Endothelial cell (in vitro differentiated cells): ENCODE results near the gene MEGF10. TPM values are rescaled to one million over a fixed set of nuclear protein-coding genes. Genes with fewer than 3 reads are reported as not detected.

Source experiments
- DNase-seq: peaks from one replicate; pipeline ENCODE4 v3.0.0; 2021; ENCODE audit warnings: low spot score
- H3K27ac Mint-ChIP-seq: one replicate; pipeline ENCODE4 v1.8.0; 2021; ENCODE audit warnings: mixed read lengths, inconsistent platforms; ENCODE audit not compliant: unreplicated experiment
- H3K27me3 Mint-ChIP-seq: one replicate; pipeline ENCODE4 v1.8.0; 2021; ENCODE audit warnings: mild to moderate bottlenecking, moderate library complexity, mixed read lengths, inconsistent platforms; ENCODE audit not compliant: unreplicated experiment
- H3K36me3 Mint-ChIP-seq: one replicate; pipeline ENCODE4 v1.8.0; 2021; ENCODE audit warnings: mild to moderate bottlenecking, low read depth, mixed read lengths, inconsistent platforms; ENCODE audit not compliant: unreplicated experiment
- H3K4me1 Mint-ChIP-seq: one replicate; pipeline ENCODE4 v1.8.0; 2021; ENCODE audit warnings: mild to moderate bottlenecking, mixed read lengths, inconsistent platforms; ENCODE audit not compliant: unreplicated experiment
- H3K4me3 Mint-ChIP-seq: one replicate; pipeline ENCODE4 v1.8.0; 2021; ENCODE audit warnings: mild to moderate bottlenecking, mixed read lengths, inconsistent platforms; ENCODE audit not compliant: unreplicated experiment
- H3K9me3 Mint-ChIP-seq: one replicate; pipeline ENCODE4 v1.8.0; 2021; ENCODE audit warnings: mixed read lengths, inconsistent platforms; ENCODE audit not compliant: unreplicated experiment
- total RNA-seq: library from RNA; stranded (reverse); fragmentation: NEBNext Ultra II Directional; extraction: Animal tissue kit (Norgen Biotek cat#: 25700); gene quantifications from one replicate; pipeline ENCODE4 v1.2.1, GENCODE V29; 2021; ENCODE audit not compliant: unreplicated experiment
- TF ChIP-seq, protein P1 (sequence below): fragments of 200-600 bp; sonication (generic); IDR thresholded peaks from one replicate; pipeline ENCODE4 v1.5.0; 2021; ENCODE audit warnings: antibody characterized with exemption; ENCODE audit not compliant: unreplicated experiment

MEGF10 gene
- total RNA-seq, 1 donor from 2014 or later, result 5.6 TPM

DNA sequence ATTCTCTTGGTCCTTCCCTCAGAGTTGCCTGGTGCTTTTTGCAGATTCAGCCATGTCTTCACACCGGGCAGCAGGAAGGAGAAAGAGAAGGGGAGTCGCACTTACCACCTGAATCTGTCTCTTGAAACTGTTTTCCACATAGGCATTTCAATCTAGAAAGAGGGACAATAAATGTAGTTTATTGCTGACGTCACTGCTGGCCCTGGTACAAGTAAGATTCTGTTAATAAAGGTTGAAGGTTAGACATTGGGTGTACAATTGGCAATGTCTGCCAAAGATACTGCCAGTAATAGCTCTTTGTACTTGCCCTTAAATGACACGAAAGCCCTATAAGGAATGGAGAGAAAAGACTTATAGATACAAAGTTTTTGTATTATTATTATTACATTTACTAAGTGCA is 72.8 kb downstream of the MEGF10 start:
- Mint-ChIP-seq H3K4me1 (no peaks in the 10 kb centered on the region), H3K27me3 (peaks cover 2% of the 10 kb centered on the region), H3K27ac (no peak overlapping the region), H3K9me3 (no peaks in the 10 kb centered on the region), H3K4me3 (no peak overlapping the region), H3K36me3 (no peaks in the 10 kb centered on the region)
- no peak for DNase-seq
- TF ChIP-seq, protein P1, sequence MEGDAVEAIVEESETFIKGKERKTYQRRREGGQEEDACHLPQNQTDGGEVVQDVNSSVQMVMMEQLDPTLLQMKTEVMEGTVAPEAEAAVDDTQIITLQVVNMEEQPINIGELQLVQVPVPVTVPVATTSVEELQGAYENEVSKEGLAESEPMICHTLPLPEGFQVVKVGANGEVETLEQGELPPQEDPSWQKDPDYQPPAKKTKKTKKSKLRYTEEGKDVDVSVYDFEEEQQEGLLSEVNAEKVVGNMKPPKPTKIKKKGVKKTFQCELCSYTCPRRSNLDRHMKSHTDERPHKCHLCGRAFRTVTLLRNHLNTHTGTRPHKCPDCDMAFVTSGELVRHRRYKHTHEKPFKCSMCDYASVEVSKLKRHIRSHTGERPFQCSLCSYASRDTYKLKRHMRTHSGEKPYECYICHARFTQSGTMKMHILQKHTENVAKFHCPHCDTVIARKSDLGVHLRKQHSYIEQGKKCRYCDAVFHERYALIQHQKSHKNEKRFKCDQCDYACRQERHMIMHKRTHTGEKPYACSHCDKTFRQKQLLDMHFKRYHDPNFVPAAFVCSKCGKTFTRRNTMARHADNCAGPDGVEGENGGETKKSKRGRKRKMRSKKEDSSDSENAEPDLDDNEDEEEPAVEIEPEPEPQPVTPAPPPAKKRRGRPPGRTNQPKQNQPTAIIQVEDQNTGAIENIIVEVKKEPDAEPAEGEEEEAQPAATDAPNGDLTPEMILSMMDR, result no peak

DNA sequence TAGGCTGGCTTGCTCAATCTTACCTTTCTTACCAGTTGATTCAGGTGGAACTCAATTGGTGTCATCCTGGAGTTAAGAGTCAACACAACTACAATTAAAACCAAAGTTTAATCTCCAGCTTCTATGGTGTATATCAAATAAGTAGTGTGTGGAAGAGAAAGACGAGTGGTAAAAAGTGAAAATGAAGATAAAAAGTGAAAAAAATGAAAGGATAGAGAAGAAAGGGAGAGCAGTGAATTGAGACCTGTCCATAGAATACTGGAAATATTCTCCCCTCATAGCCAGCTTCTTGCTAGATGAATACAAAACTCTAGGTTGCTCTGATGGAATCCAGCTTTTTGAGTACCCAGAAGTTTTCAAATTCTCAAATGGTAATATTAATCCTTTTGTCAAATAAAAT is 76.4 kb downstream of the MEGF10 start:
- no peaks in the 10 kb centered on the region for H3K36me3 Mint-ChIP-seq
- DNase-seq, result no peak
- no peaks in the 10 kb centered on the region for H3K9me3 Mint-ChIP-seq
- peaks cover 2% of the 10 kb centered on the region for H3K27me3 Mint-ChIP-seq
- H3K4me1 Mint-ChIP-seq, result peaks cover 4% of the 10 kb centered on the region
- no peak overlapping the region for H3K27ac Mint-ChIP-seq
- TF ChIP-seq, protein P1, result no peak
- no peak overlapping the region for H3K4me3 Mint-ChIP-seq

DNA sequence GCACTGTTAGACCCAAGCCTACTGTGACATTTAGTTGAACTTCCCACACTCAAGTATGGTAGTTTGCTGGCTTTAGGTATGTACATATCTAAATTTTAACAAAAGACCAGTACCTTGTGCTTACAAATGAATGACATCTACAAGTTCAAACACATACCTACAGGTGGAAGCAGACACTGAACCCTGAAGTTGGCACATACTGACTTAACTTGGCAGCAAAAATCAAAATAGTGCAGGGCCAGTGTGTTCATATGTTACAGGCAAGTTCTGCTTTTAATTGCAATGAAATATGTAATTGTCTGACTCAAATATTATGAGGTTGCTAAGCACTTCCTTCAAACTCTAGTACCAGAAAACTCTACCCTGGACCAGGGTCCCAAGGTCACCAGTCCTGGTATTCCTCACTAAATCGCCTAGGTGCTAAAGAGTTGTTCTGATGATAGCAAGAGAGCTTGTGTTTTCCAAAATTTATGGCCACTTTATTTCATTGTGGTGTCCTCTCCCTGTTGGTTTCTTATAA is 77.4 kb downstream of the MEGF10 start:
- Mint-ChIP-seq H3K27ac (no peak overlapping the region), H3K36me3 (no peaks in the 10 kb centered on the region), H3K4me1 (peaks cover 4% of the 10 kb centered on the region), H3K4me3 (no peak overlapping the region), H3K9me3 (no peaks in the 10 kb centered on the region), H3K27me3 (peaks cover 2% of the 10 kb centered on the region)
- TF ChIP-seq, protein P1, result no peak
- no peak for DNase-seq

DNA sequence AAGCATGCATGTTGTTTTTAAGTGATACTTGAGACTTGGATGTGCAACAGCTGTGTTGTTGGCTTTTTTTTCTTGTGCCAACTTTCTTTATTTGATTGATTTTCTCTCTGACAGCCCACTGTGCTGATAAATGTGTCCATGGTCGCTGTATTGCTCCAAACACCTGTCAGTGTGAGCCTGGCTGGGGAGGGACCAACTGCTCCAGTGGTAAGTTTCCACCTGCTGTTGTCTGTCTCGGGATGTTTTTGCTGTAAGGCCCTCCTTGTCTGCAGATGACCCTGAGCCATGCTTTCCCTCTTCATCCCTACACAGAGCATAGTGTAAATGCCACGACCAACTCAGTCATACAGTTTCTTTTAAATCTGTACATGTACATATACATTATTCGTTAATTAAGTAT is 79.2 kb downstream of the MEGF10 start:
- Mint-ChIP-seq H3K4me3 (no peak overlapping the region), H3K36me3 (no peaks in the 10 kb centered on the region), H3K27me3 (no peaks in the 10 kb centered on the region), H3K4me1 (peaks cover 4% of the 10 kb centered on the region), H3K9me3 (no peaks in the 10 kb centered on the region), H3K27ac (no peak overlapping the region)
- TF ChIP-seq, protein P1, result no peak
- DNase-seq, result no peak

DNA sequence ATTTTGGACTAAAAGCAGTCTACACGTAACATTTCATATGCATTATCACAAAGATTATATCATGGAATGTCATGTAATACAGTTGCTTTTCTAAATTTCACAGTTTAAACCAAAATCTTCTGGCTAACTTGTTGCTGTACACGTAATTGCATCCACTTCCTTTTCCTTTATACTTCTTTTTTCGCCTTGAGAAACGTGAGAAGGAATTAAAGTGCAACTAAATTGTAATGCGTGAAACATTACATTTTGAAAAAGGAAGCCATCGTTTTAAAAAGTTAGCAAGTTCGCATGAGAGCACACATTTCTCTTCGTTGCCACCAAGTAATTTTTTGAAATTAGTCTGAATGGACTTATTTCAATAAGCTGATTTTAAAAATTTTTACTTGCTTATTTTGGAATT is 80.0 kb downstream of the MEGF10 start:
- TF ChIP-seq, protein P1, result no peak
- Mint-ChIP-seq H3K9me3 (no peaks in the 10 kb centered on the region), H3K27ac (no peak overlapping the region), H3K4me3 (no peak overlapping the region), H3K4me1 (peaks cover 4% of the 10 kb centered on the region), H3K27me3 (no peaks in the 10 kb centered on the region), H3K36me3 (no peaks in the 10 kb centered on the region)
- no peak for DNase-seq
